DOHH2 (cell line): ENCODE data around the gene LRPPRC.

Experiments
- EZH2phosphoT487 ChIP-seq: fragments of 200-600 bp; sonication (generic); IDR thresholded peaks from 2 replicates; pipeline ENCODE4 v1.6.1; 2017; ENCODE audit warnings: borderline replicate concordance, mild to moderate bottlenecking, antibody characterized with exemption, low read length, moderate library complexity, mixed read lengths
- TF ChIP-seq, protein P1 (sequence below): fragments of 200-600 bp; sonication (generic); IDR thresholded peaks from one replicate; pipeline ENCODE4 v1.5.1; 2014; ENCODE audit warnings: antibody characterized with exemption, mild to moderate bottlenecking, low read depth, low read length; ENCODE audit not compliant: poor library complexity, severe bottlenecking

DNA sequence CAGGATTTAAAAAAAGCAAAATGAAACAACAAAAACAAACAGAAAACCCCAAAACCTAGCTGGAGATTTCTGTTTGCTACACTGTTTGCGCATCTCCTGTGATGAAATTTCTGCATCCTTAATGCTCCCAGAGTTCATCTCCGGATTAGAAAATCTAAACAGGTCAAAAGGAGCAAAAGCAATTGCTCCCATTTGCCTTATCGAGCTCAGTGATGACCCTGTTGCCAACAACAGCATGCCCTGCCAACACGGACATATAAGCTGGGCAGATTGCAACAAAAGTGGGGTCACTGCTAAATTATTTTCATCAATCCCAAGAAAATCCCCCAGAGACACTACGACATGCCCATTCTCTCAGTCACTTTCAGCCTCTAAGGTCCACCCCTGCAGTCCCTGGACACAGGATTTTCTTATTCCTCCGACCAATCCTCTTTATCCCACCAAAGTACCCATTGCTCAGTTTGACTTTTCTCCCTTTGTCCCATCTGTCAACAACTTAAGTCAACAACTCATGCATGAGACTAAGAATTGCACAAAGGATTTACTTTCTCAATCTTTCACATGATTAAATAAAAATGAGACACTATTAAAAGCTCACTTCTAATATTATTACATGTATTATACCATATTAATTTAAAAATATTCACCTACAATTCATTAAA lies 89.2 kb downstream of the LRPPRC start:
- TF ChIP-seq, protein P1, sequence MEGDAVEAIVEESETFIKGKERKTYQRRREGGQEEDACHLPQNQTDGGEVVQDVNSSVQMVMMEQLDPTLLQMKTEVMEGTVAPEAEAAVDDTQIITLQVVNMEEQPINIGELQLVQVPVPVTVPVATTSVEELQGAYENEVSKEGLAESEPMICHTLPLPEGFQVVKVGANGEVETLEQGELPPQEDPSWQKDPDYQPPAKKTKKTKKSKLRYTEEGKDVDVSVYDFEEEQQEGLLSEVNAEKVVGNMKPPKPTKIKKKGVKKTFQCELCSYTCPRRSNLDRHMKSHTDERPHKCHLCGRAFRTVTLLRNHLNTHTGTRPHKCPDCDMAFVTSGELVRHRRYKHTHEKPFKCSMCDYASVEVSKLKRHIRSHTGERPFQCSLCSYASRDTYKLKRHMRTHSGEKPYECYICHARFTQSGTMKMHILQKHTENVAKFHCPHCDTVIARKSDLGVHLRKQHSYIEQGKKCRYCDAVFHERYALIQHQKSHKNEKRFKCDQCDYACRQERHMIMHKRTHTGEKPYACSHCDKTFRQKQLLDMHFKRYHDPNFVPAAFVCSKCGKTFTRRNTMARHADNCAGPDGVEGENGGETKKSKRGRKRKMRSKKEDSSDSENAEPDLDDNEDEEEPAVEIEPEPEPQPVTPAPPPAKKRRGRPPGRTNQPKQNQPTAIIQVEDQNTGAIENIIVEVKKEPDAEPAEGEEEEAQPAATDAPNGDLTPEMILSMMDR: no peak
- TF ChIP-seq EZH2phosphoT487: no peak
